Gastrocnemius medialis (tissue), 4 donors: ENCODE data around the gene TAS2R16. TPM values are rescaled to one million over a fixed set of nuclear protein-coding genes. Genes with fewer than 3 reads are reported as not detected.

ENCODE experiments used
- ATAC-seq, 2 donors: fragments of 150-250 bp; one replicate each; pipeline ENCODE4 v1.9.1; 2016
- DNase-seq, 2 donors: peaks; one replicate each; pipeline ENCODE4 v3.0.0-alpha.2; 2019
- H3K27ac ChIP-seq, 4 donors: fragments of 200-600 bp; sonication (generic); 1 replicate in 1 of 4; 2 replicates in 3 of 4; pipeline ENCODE4 v1.5.1; 2016 to 2018; ENCODE audit warnings: mild to moderate bottlenecking in 2 of 4, moderate library complexity in 1 of 4
- H3K27me3 ChIP-seq, 3 donors: fragments of 200-600 bp; sonication (generic) in 2 of 3; 1 replicate in 1 of 3; 2 replicates in 2 of 3; pipeline versions ENCODE4 v1.5.1 to v1.6.0; 2016 to 2019; ENCODE audit warnings: mild to moderate bottlenecking in 1 of 3, moderate library complexity in 1 of 3
- H3K36me3 ChIP-seq, 2 donors: fragments of 200-600 bp; sonication (generic) in 1 of 2; one replicate each; pipeline ENCODE4 v1.5.1; 2017 to 2018
- H3K4me1 ChIP-seq, 2 donors: fragments of 200-600 bp; sonication (generic) in 1 of 2; one replicate each; pipeline ENCODE4 v1.5.1; 2016 to 2017; ENCODE audit warnings: mild to moderate bottlenecking in 2 of 2
- H3K4me3 ChIP-seq, 4 donors: fragments of 200-600 bp; sonication (generic) in 3 of 4; 1 replicate in 1 of 4; 2 replicates in 3 of 4; pipeline ENCODE4 v1.5.1; 2016 to 2019; ENCODE audit warnings: mild to moderate bottlenecking in 2 of 4
- H3K9me3 ChIP-seq, 3 donors: fragments of 200-600 bp; sonication (generic) in 2 of 3; 1 replicate in 1 of 3; 2 replicates in 2 of 3; pipeline ENCODE4 v1.5.1; 2016 to 2019
- CTCF ChIP-seq, 5 experiments: fragments of 450-650 bp in 3 of 5; fragments of 200-600 bp in 2 of 5; sonication (generic) in 2 of 5; IDR thresholded peaks in 4 of 5; conservative IDR thresholded peaks in 1 of 5; 1 replicate in 4 of 5; 2 replicates in 1 of 5; pipeline ENCODE4 v1.5.1; 2016 to 2019; ENCODE audit warnings: antibody characterized with exemption in 5 of 5, mild to moderate bottlenecking in 3 of 5, moderate library complexity in 3 of 5
- POLR2A ChIP-seq, 2 donors: fragments of 450-650 bp; IDR thresholded peaks; one replicate each; pipeline ENCODE4 v1.6.1; 2017; ENCODE audit warnings: antibody characterized with exemption in 2 of 2, mild to moderate bottlenecking in 2 of 2, moderate library complexity in 2 of 2
- in situ Hi-C, 4 donors: fragments of 200-750 bp; cut with MboI; loops; one replicate each; pipeline versions ENCODE4 v1.15.0 to v1.8.0; 2017; ENCODE audit warnings: low sequenced_read_pairs in 4 of 4
- intact Hi-C: fragments of 100-400 bp; cut with DNase I; formaldehyde crosslinking; loops from one replicate; pipeline ENCODE4 v1.15.1; 2023; ENCODE audit warnings: low total_unique reads
- total RNA-seq, 4 donors: library from RNA; depleted of rRNA; stranded (reverse); fragments of >200 nt; gene quantifications; one replicate each; pipeline versions ENCODE4 v1.1.0 to v1.2.3, GENCODE V29; 2016

Gene TAS2R16
- total RNA-seq, 4 donors from 2014 or later = not detected

- no peak overlapping the region for H3K27ac ChIP-seq
- ATAC-seq = no peak
- TF ChIP-seq CTCF (IDR thresholded peaks at IDR 0.05 in 4 of 5, conservative IDR thresholded peaks at IDR 0.05 in 1 of 5) = no peak
- TF ChIP-seq POLR2A (IDR thresholded peaks at IDR 0.05) = no peak
- H3K4me1 ChIP-seq = no peaks in the 10 kb centered on the region
- H3K4me3 ChIP-seq = no peak overlapping the region
- intact Hi-C loops = no loop called here
- no peak for DNase-seq
- in situ Hi-C loops = no loop called here
- no peaks in the 10 kb centered on the region for H3K36me3 ChIP-seq
- no peaks in the 10 kb centered on the region for H3K27me3 ChIP-seq
- H3K9me3 ChIP-seq = peaks cover 0 to 4% (median 0%) of the 10 kb centered on the region in 3 donors
Observed at GRCh38 chr7:123023126-123023525, 27.6 kb upstream of the TAS2R16 start.

- DNase-seq (no peak), ATAC-seq (no peak)
- intact Hi-C loops = no loop called here
- no peak overlapping the region for H3K4me3 ChIP-seq
- no peak for TF ChIP-seq POLR2A (IDR thresholded peaks at IDR 0.05)
- TF ChIP-seq CTCF (IDR thresholded peaks at IDR 0.05 in 4 of 5, conservative IDR thresholded peaks at IDR 0.05 in 1 of 5) = no peak
- no peaks in the 10 kb centered on the region for H3K27me3 ChIP-seq
- H3K27ac ChIP-seq = no peak overlapping the region
- in situ Hi-C loops = no loop called here
- H3K4me1 ChIP-seq = no peaks in the 10 kb centered on the region
- peaks cover 0 to 4% (median 0%) of the 10 kb centered on the region in 3 donors for H3K9me3 ChIP-seq
- H3K36me3 ChIP-seq = no peaks in the 10 kb centered on the region
Observed at GRCh38 chr7:123022576-123022975, 27.1 kb upstream of the TAS2R16 start.

GRCh38 chr7:123012435-123012834, 16.9 kb upstream of the TAS2R16 start:
- in situ Hi-C loops = no loop called here
- DNase-seq (no peak), ATAC-seq (no peak)
- intact Hi-C loops = no loop called here
- H3K9me3 ChIP-seq = no peaks in the 10 kb centered on the region
- TF ChIP-seq POLR2A (IDR thresholded peaks at IDR 0.05) = no peak
- TF ChIP-seq CTCF (IDR thresholded peaks at IDR 0.05 in 4 of 5, conservative IDR thresholded peaks at IDR 0.05 in 1 of 5) = no peak
- H3K27me3 ChIP-seq = no peaks in the 10 kb centered on the region
- no peak overlapping the region for H3K27ac ChIP-seq
- no peaks in the 10 kb centered on the region for H3K4me1 ChIP-seq
- H3K4me3 ChIP-seq = no peak overlapping the region
- no peaks in the 10 kb centered on the region for H3K36me3 ChIP-seq

- Histone ChIP-seq H3K27ac (no peak overlapping the region), H3K4me3 (no peak overlapping the region), H3K4me1 (no peaks in the 10 kb centered on the region), H3K36me3 (no peaks in the 10 kb centered on the region), H3K27me3 (no peaks in the 10 kb centered on the region), H3K9me3 (no peaks in the 10 kb centered on the region)
- ATAC-seq (no peak), DNase-seq (no peak)
- intact Hi-C loops = no loop called here
- in situ Hi-C loops = no loop called here
- TF ChIP-seq POLR2A (IDR thresholded peaks at IDR 0.05) (no peak), CTCF (IDR thresholded peaks at IDR 0.05 in 4 of 5, conservative IDR thresholded peaks at IDR 0.05 in 1 of 5) (no peak)
Observed at GRCh38 chr7:123011766-123012369, 16.4 kb upstream of the TAS2R16 start.

GRCh38 chr7:123004931-123005330, 9.4 kb upstream of the TAS2R16 start:
- in situ Hi-C loops = no loop called here
- TF ChIP-seq CTCF (IDR thresholded peaks at IDR 0.05 in 4 of 5, conservative IDR thresholded peaks at IDR 0.05 in 1 of 5) = no peak
- TF ChIP-seq POLR2A (IDR thresholded peaks at IDR 0.05) = no peak
- ATAC-seq = no peak
- Histone ChIP-seq H3K4me3 (no peak overlapping the region), H3K27ac (no peak overlapping the region), H3K27me3 (no peaks in the 10 kb centered on the region), H3K36me3 (no peaks in the 10 kb centered on the region), H3K9me3 (no peaks in the 10 kb centered on the region), H3K4me1 (no peaks in the 10 kb centered on the region)
- DNase-seq = no peak
- intact Hi-C loops = no loop called here
